ENCODE results near the gene MN1.

The MN1 gene

DNA sequence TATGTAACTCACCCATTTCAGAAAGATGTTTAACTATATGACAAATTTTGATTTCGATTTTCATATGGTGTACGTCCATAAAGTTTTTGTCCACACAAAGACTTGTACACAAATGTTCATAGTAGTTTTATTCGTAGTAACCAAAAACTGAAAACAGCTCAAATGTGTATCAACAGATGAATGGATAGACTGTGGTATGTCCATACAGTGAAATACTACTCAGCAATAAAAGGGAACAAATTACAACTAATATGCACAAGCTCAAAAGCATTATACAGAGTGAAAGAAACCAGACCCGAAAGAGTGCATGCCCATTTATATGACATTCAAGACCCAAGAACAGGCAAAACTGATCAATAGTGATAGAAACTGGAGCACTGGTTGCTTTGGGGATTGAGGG, 64.0 kb downstream of the MN1 start:
- no CpG with 5 or more reads among the region's 4 CpGs for WGBS (ENCODE audit: insufficient coverage, insufficient read length)
- H3K9me3 ChIP-seq (ENCODE audit: control insufficient read depth, insufficient read depth, low read length): no peaks in the 10 kb centered on the region
- DNase-seq (ENCODE audit: low read depth, low spot score): no peak
- H3K4me3 ChIP-seq (ENCODE audit: low read length): no peak overlapping the region
- H3K4me1 ChIP-seq (ENCODE audit: control insufficient read depth, insufficient read depth, low read length): no peaks in the 10 kb centered on the region
- H3K36me3 ChIP-seq (ENCODE audit: control insufficient read depth, insufficient read depth, low read length): peaks cover 13% of the 10 kb centered on the region
- H3K27me3 ChIP-seq (ENCODE audit: control insufficient read depth, insufficient read depth, low read length): no peaks in the 10 kb centered on the region
- H3K27ac ChIP-seq (ENCODE audit: low read length): no peak overlapping the region

DNA sequence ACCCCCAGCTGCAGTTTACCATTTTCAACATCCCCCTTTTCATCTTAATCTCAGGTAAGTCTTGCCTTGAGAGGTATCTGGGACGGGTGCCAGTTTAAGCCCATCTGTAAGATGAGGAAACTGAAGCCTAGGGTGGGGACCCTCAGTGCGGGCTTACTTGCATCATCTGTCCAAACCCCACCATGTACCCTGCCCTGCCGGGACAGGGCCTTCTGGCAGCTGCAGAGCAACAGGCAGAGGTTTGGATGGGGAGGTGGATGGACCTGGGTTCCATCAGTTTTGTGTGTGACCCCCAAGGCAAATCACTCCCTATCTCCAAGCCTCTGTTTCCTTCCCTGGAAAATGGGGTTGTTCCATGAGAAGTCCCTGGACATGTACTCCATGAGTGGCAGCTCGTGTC, 67.5 kb downstream of the MN1 start:
- no peaks in the 10 kb centered on the region for H3K27me3 ChIP-seq (ENCODE audit: control insufficient read depth, insufficient read depth, low read length)
- DNase-seq (ENCODE audit: low read depth, low spot score): no peak
- no CpG with 5 or more reads among the region's 4 CpGs for WGBS (ENCODE audit: insufficient coverage, insufficient read length)
- no peak overlapping the region for H3K27ac ChIP-seq (ENCODE audit: low read length)
- H3K9me3 ChIP-seq (ENCODE audit: control insufficient read depth, insufficient read depth, low read length): no peaks in the 10 kb centered on the region
- peaks cover 5% of the 10 kb centered on the region; the same call in 1 of the 2 replicates for H3K36me3 ChIP-seq (ENCODE audit: control insufficient read depth, insufficient read depth, low read length)
- no peak overlapping the region for H3K4me3 ChIP-seq (ENCODE audit: low read length)
- peaks cover 4% of the 10 kb centered on the region; the same call in 1 of the 2 replicates for H3K4me1 ChIP-seq (ENCODE audit: control insufficient read depth, insufficient read depth, low read length)

DNA sequence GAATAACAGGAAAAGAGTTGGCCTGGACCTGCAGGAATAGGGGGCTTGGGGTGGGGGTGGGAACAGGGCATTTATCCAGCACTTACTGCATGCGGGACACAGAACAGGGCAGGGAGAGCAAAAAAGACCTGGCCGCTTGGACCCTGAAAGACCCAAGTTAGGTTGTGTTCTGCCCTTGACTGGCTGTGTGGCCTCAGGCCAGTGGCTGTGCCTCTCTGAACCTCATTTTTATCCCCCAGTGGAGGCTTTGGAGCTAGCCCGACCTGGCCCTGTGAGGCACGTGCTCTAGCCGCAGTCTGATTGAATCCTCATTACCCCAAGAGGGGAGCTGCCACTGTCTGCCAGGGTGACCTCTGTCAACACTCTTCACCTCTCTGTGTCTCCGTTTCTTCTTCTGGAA, 68.7 kb downstream of the MN1 start:
- no CpG with 5 or more reads among the region's 6 CpGs for WGBS (ENCODE audit: insufficient coverage, insufficient read length)
- Histone ChIP-seq H3K27me3 (ENCODE audit: control insufficient read depth, insufficient read depth, low read length) (no peaks in the 10 kb centered on the region), H3K4me3 (ENCODE audit: low read length) (no peak overlapping the region), H3K36me3 (ENCODE audit: control insufficient read depth, insufficient read depth, low read length) (peaks cover 5% of the 10 kb centered on the region; the same call in 1 of the 2 replicates), H3K4me1 (ENCODE audit: control insufficient read depth, insufficient read depth, low read length) (peaks cover 7% of the 10 kb centered on the region; the same call in 1 of the 2 replicates), H3K27ac (ENCODE audit: low read length) (no peak overlapping the region), H3K9me3 (ENCODE audit: control insufficient read depth, insufficient read depth, low read length) (no peaks in the 10 kb centered on the region)
- no peak for DNase-seq (ENCODE audit: low read depth, low spot score)

DNA sequence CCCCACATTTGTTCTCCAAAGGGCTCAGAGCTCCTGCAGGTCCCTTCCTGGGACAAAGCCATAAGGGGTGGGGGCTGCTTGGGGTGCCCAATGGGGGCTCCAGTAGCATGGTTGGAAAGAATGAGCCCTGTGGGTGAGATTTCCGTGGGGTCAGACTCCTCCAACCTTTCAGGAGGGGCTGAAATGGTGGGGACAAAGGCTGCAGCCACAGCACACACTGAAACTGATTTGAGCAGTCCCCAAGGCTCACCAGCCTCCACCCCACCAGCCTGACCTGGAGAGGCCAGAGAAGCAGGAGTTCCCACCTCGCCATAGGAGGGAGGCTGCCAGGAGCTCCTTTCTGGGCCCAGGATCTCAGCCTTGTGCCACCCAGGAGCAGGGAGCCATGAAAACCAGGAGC, 69.2 kb downstream of the MN1 start:
- no peak for DNase-seq (ENCODE audit: low read depth, low spot score)
- Histone ChIP-seq H3K4me1 (ENCODE audit: control insufficient read depth, insufficient read depth, low read length) (peaks cover 7% of the 10 kb centered on the region; the same call in 1 of the 2 replicates), H3K9me3 (ENCODE audit: control insufficient read depth, insufficient read depth, low read length) (no peaks in the 10 kb centered on the region), H3K4me3 (ENCODE audit: low read length) (no peak overlapping the region), H3K27me3 (ENCODE audit: control insufficient read depth, insufficient read depth, low read length) (no peaks in the 10 kb centered on the region), H3K27ac (ENCODE audit: low read length) (no peak overlapping the region), H3K36me3 (ENCODE audit: control insufficient read depth, insufficient read depth, low read length) (peaks cover 5% of the 10 kb centered on the region; the same call in 1 of the 2 replicates)
- no CpG with 5 or more reads among the region's 2 CpGs for WGBS (ENCODE audit: insufficient coverage, insufficient read length)

DNA sequence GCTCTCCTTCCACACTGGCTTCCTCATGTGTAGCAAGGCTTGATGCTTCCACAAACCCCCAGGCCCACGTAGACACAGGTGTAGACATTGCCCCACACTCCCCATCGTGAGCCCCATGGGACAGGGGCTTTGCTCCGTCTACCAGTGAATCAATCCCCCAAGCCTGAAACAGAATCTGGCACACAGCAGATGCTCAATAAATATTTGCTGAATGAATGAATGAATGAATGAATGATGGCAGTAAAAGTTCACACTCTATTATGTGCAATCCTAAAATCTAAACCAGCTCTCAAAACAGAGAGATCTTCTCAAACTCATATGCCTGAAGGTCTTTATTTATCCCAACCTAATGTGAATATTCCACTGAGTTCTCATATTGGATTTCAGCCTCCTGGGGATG, 69.9 kb downstream of the MN1 start:
- no peak overlapping the region for H3K27ac ChIP-seq (ENCODE audit: low read length)
- no peaks in the 10 kb centered on the region for H3K9me3 ChIP-seq (ENCODE audit: control insufficient read depth, insufficient read depth, low read length)
- H3K4me1 ChIP-seq (ENCODE audit: control insufficient read depth, insufficient read depth, low read length): peaks cover 10% of the 10 kb centered on the region; the same call in 1 of the 2 replicates
- peaks cover 5% of the 10 kb centered on the region; the same call in 1 of the 2 replicates for H3K36me3 ChIP-seq (ENCODE audit: control insufficient read depth, insufficient read depth, low read length)
- no CpG with 5 or more reads among the region's 3 CpGs for WGBS (ENCODE audit: insufficient coverage, insufficient read length)
- no peak for DNase-seq (ENCODE audit: low read depth, low spot score)
- no peaks in the 10 kb centered on the region for H3K27me3 ChIP-seq (ENCODE audit: control insufficient read depth, insufficient read depth, low read length)
- no peak overlapping the region for H3K4me3 ChIP-seq (ENCODE audit: low read length)

DNA sequence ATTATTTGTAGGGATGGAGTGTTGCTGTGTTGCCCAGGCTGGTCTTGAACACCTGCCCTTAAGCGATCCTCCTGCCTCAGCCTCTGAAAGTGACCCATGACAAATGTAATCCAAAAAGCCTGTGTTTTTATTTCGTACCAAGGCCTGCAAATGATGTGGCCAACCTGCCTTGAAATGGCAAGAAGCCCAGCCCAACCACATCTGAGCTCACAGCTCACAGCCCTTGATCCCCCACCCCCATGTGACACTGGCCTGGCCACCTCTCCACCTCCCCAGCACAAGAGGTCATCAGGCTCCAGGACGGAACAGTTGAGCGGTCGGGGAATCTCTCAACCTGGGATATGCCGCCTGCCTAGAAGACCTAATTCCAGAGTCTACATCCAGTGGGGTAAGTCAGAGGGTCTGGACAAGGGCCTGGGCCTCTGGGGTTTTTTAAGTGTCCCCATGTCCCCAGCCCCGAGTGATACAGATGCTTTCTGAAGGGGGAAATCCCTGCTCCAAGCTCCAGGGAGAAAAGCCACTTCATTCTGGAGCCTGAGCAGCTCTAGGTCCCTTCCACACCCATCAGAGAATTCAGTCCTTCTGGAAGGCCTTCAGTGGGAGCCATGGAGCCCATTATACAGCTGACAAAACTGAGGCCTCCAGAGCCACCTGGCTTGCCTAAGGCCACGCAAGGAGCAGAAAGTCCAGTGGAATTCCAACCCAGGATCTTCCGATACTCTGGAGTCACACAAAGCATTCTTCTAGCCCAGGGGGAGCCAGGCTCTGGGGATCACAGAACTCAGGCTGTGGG, 70.7 kb downstream of the MN1 start:
- Histone ChIP-seq H3K4me3 (ENCODE audit: low read length) (no peak overlapping the region), H3K27ac (ENCODE audit: low read length) (no peak overlapping the region), H3K27me3 (ENCODE audit: control insufficient read depth, insufficient read depth, low read length) (no peaks in the 10 kb centered on the region), H3K4me1 (ENCODE audit: control insufficient read depth, insufficient read depth, low read length) (peaks cover 10% of the 10 kb centered on the region; the same call in 1 of the 2 replicates), H3K36me3 (ENCODE audit: control insufficient read depth, insufficient read depth, low read length) (0 out of 2 replicates have a peak, but pooled peaks cover 1% of the 10 kb centered on the region), H3K9me3 (ENCODE audit: control insufficient read depth, insufficient read depth, low read length) (no peaks in the 10 kb centered on the region)
- DNase-seq (ENCODE audit: low read depth, low spot score): no peak
- no CpG with 5 or more reads among the region's 9 CpGs for WGBS (ENCODE audit: insufficient coverage, insufficient read length)

DNA sequence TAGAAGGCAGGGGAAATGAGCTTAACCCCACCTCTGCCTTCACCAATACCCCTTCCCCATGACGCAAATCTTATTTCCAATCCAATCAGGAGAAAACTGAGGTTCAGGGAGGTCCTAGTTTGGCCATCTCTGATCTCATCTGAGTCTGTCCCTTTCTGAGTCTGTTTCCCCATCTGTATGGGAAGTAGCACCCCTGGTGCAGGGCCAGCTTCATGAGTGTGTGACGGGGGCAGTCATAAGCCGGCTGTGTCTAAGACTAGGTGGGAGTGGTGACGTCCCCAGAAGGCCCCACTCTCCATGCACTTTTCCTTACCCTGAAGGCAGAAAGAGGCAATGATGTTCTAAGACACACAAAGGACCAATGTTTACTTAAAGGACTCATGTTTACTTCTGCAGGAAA, 72.3 kb downstream of the MN1 start:
- no peaks in the 10 kb centered on the region for H3K9me3 ChIP-seq (ENCODE audit: control insufficient read depth, insufficient read depth, low read length)
- H3K4me1 ChIP-seq (ENCODE audit: control insufficient read depth, insufficient read depth, low read length): peaks cover 10% of the 10 kb centered on the region

DNA sequence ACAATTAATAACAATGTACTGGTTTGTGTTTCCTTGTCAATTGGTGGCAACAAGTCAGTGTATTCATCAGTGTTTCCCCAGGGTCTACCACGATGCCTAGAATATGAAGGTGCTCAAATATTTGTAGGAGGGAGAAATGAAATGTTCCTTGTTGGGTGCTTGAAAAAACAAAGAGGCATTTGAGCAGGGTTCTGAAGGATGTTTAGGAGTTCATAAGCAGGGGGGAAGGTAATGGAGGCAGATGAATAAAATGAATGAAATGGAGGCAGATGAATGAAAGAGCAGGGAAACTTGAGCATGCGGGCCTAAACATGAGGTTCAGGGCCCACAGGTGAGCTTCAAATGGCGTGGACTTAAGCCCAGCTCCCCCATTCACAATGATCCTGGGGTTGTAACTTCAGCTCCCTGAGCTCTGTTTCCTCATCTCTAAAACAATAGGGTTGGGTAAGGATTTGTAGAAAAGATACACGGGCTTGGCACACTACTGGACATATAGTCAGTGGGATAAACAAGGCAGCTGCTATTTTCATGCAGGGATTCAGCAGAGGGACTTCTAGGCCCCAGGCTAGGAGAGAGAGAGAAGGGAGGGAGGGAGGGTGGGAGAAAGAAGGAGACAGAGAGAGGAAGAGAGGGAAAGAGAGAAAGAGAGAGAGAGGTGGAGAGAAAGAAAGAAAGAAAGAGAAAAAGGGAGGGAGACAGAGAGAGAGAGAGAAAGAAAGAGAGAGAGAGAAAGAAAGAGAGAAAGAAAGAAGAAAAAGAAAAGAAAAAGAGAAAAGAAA, 73.7 kb downstream of the MN1 start:
- peaks cover 10% of the 10 kb centered on the region for H3K4me1 ChIP-seq (ENCODE audit: control insufficient read depth, insufficient read depth, low read length)
- no peaks in the 10 kb centered on the region for H3K9me3 ChIP-seq (ENCODE audit: control insufficient read depth, insufficient read depth, low read length)
- no CpG with 5 or more reads among the region's 4 CpGs for WGBS (ENCODE audit: insufficient coverage, insufficient read length)
- H3K27me3 ChIP-seq (ENCODE audit: control insufficient read depth, insufficient read depth, low read length): no peaks in the 10 kb centered on the region
- DNase-seq (ENCODE audit: low read depth, low spot score): no peak
- H3K4me3 ChIP-seq (ENCODE audit: low read length): no peak overlapping the region
- H3K27ac ChIP-seq (ENCODE audit: low read length): no peak overlapping the region
- H3K36me3 ChIP-seq (ENCODE audit: control insufficient read depth, insufficient read depth, low read length): no peaks in the 10 kb centered on the region

More for the DNA sequence above, 72.3 kb downstream of the MN1 start:
- no peaks in the 10 kb centered on the region for H3K36me3 ChIP-seq (ENCODE audit: control insufficient read depth, insufficient read depth, low read length)
- no peak overlapping the region for H3K27ac ChIP-seq (ENCODE audit: low read length)
- no peak for DNase-seq (ENCODE audit: low read depth, low spot score)
- H3K4me3 ChIP-seq (ENCODE audit: low read length): no peak overlapping the region
- H3K27me3 ChIP-seq (ENCODE audit: control insufficient read depth, insufficient read depth, low read length): no peaks in the 10 kb centered on the region
- WGBS (ENCODE audit: insufficient coverage, insufficient read length): no CpG with 5 or more reads among the region's 4 CpGs

DNA sequence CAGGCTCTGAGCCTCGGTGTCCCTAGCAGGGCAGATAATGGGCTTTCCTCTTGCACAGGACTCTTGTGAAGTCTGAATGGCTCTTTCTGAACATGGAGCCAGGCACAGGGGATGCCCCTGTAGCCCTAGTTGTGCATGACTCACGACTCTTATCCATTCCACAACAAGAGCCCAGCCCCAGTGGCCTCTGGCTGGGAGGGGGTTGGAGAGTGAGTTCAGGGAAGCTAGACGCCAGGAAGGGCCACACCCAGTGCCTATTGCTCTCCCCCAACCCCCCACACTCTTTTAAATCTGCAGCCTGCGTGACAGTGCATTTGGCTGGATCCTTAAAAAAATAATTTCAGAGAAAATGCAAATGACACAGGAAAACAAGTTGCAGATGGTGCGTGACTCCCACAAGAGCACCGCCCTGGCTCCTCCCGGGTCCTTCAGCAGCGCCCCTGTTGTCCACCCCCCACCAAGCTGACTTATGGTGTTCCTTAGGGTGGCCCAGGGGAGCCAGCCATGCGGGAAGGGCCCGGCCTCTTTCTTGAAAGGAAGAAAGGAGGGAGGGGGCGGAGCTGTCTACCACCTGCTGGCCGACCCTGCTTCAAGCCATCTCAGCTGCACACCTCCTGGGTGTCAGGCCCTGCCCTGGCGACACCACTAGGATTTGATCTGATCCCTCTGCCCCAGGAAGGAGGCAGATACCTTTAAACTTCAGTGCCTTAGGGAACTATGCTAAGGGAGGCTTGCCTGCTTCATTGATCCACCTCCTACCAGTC, 74.7 kb downstream of the MN1 start:
- Histone ChIP-seq H3K4me3 (ENCODE audit: low read length) (no peak overlapping the region), H3K4me1 (ENCODE audit: control insufficient read depth, insufficient read depth, low read length) (peaks cover 10% of the 10 kb centered on the region), H3K27me3 (ENCODE audit: control insufficient read depth, insufficient read depth, low read length) (no peaks in the 10 kb centered on the region), H3K27ac (ENCODE audit: low read length) (no peak overlapping the region), H3K9me3 (ENCODE audit: control insufficient read depth, insufficient read depth, low read length) (no peaks in the 10 kb centered on the region), H3K36me3 (ENCODE audit: control insufficient read depth, insufficient read depth, low read length) (no peaks in the 10 kb centered on the region)
- WGBS (ENCODE audit: insufficient coverage, insufficient read length): no CpG with 5 or more reads among the region's 13 CpGs
- no peak for DNase-seq (ENCODE audit: low read depth, low spot score)

DNA sequence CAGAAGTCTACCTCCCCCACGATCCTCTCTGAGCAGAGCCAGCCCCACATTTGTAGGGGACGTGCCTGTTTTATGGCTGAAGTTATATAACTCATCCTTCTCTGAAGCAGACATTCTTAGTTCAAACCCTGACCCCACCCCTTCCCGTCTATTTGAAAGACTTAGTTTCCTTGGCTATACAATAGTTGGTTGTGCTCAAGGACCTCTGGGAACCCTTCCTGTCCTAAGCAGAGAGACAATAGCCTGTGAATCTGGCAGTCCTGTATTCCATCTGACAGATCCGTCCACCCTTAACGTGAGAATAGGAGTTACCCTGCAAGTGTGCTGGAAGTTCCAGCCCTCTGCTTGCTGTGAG, 75.2 kb downstream of the MN1 start:
- no CpG with 5 or more reads among the region's 5 CpGs for WGBS (ENCODE audit: insufficient coverage, insufficient read length)
- DNase-seq (ENCODE audit: low read depth, low spot score): no peak
- H3K27ac ChIP-seq (ENCODE audit: low read length): no peak overlapping the region
- H3K36me3 ChIP-seq (ENCODE audit: control insufficient read depth, insufficient read depth, low read length): no peaks in the 10 kb centered on the region
- H3K4me3 ChIP-seq (ENCODE audit: low read length): no peak overlapping the region
- H3K4me1 ChIP-seq (ENCODE audit: control insufficient read depth, insufficient read depth, low read length): peaks cover 10% of the 10 kb centered on the region
- H3K9me3 ChIP-seq (ENCODE audit: control insufficient read depth, insufficient read depth, low read length): no peaks in the 10 kb centered on the region
- no peaks in the 10 kb centered on the region for H3K27me3 ChIP-seq (ENCODE audit: control insufficient read depth, insufficient read depth, low read length)
